Measurements from ENCODE around the gene TIMMDC1. TPM values are rescaled to one million over a fixed set of nuclear protein-coding genes. Genes with fewer than 3 reads are reported as not detected.
"Not testable (repeated sequence)": the region's sequence is repeated elsewhere in the genome, so short reads cannot be mapped to it uniquely, and the experiment has no call there.

The TIMMDC1 gene
- polyA plus RNA-seq, 5 donors: 89.7 to 103 (median 95.0) TPM

DNA sequence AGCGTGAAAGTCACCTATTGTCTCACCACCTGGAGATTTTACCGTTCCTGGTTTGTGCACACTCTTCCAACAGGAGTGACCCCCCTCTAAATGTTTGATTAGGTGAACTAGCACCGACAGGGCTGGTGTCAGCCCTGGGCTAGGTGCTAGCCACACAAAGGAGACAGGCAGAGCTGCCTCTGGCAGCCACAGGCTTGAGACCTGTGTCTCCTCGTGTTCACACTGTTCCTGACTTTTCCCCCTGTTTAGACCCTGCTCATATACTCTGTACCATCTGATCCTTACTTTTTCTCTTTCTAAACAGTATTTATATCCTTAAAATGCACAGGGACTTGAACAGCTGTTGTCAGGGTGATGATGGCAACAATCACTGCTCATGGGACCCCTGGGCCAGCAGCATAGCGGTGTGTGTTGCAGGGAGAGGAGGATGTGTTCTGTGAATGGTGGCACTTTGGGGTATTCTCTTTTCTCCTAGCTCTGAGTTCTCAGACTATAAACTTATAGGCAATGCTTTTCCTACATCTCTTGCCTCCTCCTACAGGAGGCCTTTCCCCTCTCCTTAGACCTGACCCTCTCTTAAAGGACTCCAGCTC, 55.6 kb downstream of the TIMMDC1 start:
- DNase-seq: no peak

DNA sequence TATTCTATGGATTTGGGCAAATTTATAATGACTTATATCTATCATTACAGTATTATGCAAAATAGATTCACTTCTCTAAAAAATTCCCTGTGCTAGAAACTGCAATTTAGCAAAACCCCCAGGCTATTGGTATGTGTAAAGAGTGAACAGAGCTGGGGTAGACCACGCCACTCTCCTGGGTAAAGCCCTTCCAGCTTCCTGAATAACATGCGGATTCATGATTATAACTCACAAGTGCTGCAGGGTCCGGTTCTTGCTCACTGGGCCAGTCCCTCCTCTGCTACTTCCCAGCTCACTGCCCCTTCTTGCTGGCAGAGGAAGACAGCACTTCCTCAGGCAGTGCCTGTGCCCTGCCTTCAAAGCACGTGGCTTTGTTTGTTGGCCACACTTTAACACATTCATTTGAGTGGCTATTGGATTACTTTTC, 57.0 kb downstream of the TIMMDC1 start:
- DNase-seq: no peak

DNA sequence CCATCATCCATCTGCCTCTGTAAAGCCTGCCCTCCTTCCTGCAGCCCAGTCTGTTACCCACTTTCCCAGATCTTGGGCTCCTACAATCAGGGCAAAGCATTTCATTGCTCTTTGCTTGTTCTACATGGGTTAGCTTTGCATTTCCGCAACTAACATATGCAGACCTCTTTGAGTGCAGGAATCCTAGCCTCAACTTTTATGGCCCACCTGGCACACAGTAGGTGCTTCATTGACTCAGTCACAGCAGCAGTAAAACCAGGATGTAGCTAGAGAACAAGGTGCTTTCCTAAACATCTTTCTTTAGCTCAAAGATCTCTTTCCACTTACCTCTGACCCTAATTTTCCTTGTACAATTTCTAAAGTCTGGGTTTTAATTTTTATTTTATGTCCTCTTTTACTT, 57.6 kb downstream of the TIMMDC1 start:
- no peak for DNase-seq

DNA sequence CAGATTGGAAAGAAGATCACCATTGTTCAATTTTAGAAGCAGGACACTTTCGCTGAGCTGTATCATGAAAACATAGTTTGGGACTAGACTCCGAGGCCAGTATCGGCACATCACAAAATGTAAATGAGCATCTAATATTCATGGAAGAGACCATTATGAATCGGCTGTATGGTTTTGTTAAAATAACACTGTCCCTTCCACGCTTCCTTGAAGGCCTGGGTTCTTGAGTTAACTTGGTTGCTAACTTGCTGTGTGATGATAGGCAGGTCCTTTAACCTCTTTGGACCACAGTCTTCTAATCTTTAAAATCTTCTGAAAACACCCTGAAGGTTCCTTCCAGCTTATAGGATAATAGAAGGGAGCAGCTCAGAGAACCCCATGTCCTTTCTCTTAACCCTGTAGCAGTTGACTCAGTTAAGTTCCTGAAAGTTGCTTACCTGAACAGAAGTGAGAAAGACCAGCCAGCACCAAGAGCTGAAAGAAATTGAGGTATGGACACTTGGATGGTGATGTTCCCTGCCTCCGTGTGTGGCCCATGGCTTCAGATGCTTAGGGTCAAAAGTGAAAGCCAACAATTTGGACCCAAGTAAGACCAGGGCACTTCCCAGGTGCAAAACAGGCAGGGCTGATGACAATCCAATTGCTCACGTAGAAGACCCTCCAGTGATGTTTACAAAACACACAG, 59.0 kb downstream of the TIMMDC1 start:
- no peak for DNase-seq

DNA sequence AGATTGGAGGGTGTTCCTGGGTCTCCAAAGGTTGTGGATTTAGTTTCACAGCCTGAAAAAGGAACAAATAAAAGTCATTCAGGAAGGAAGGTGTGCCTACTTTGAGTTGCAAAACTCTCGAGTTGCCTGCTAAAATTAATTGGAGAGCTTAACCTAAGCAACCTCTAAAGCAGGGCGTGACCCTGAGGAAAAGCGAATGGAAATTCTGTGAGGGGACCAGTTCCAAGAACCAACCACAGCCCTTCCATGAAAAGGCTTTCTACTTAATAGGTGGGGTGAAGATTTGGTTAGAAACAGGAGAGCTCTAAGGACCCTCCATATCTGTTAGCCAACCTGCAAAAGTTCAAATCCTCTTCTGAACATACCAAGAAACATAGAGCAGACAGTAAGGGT, 59.5 kb downstream of the TIMMDC1 start:
- no peak for DNase-seq

DNA sequence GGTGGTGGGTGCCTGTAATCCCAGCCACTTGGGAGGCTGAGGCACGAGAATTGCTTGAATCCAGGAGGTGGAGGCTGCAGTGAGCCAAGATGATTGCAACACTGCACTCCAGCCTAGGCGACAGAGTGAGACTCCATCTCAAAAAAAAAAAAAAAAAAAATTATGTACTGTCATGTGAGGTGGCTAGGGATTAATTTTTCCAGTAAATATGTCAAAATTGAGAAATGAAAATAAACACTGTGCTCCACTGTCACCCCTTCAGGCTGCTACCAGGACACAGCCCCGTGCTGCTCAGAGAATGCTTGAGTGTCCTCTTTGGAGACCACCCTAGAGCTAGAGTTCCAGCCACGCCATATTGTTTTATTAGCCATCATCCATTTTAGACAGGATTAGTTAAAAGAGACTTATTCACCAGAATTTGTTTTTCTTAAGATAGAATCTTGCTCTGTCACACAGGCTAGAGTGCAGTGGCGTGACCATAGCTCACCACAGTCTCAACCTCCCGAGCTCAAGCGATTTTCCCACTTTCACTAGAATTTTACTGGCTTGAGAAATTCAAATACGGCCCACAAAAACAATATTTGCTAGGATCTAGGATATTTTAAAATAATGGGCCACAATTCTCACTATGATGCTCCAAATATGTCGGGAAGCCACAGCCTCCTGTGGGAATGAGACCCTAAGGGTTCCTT, 60.4 kb downstream of the TIMMDC1 start:
- no peak for DNase-seq

DNA sequence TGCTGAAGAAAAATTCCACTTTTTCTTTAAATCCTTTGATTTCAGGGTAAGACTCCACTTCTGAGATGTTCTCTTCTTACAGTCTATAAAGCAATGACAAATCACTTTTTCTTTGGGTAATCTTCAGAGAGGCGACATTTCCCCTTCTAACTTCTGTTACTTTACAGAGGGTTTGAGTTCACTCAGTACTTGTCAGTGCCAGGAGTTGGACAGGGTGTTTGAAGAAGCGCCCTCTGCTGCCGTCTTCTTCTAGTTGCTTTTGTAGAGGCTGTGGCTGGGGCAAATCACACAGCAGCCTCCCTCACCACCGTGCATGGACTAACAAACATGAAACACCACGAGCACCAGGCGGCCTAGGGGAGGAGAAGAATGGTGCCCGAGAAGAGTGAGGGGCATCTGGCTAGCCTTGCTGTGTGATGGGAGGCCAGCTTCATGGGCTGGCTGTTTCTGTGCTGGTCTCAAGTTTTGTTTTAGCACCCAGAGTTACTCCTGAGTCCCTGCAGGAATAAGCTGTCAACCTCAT, 61.2 kb downstream of the TIMMDC1 start, which contains the start of gene CD80:
Gene CD80 (minus strand): TSS at position 174 of the 523 bp plus-strand sequence. CDS start 1,886 bp downstream, outside the sequence.
- peak; percentile 9 to 17 for DNase-seq

DNA sequence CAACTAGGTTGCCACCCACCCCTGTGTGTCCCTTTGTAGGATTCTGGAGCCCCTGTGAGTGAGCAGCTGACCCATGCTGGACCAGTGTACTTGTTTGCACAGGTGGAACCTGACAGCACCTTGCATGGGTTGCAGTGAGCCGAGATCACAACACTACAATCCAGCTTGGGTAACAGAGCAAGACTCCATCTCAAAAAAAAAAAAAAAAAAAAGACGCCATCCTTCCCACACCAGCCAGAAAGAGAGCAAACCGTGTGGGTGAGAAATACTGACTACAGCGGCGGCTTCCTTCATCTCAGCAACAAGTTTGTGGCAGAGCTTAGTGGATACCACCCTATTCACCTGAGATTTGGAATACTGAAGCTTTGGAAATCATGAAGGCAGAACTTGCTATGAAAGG, 61.8 kb downstream of the TIMMDC1 start:
- no peak for DNase-seq

DNA sequence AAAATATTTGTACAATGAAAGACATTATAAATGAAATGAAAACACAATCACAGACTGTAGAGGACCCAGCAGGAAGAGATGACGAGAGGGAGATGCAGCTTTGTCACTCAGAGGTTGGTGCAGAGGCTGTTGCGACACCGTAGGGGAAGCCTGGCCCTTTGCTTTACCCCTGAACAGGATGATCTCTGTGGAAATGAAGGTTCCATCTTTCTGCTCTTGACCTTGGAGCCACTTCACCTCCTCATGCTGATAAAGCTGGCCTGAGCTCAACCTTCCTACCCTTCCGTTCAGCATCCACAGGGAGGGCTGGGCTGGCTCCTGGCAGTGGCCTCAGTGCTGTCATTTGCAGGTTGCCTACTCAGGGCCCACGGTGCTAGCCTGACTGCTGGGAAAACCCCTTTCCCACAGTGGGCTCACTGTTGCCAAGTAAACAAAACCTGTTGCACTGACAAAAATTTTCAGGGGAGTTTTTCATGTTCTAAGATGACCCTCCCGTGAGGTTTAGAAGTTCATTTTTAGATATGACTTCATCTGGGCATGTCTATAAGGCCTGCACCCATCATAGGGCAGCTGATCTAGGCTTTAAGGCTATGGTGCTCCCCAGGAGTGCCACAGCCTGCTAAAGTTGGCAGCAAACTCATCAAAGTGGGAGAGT, 64.1 kb downstream of the TIMMDC1 start:
- no peak for DNase-seq

DNA sequence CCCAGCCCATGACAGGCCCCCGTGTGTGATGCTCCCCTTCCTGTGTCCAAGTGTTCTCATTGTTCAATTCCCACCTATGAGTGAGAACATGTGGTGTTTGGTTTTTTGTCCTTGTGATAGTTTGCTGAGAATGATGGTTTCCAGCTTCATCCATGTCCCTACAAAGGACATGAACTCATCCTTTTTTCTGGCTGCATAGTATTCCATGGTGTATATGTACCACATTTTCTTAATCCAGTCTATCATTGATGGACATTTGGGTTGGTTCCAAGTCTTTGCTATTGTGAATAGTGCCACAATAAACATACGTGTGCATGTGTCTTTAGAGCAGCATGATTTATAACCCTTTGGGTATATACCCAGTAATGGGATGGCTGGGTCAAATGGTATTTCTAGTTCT, 65.0 kb downstream of the TIMMDC1 start:
- DNase-seq: not testable (repeated sequence)

DNA sequence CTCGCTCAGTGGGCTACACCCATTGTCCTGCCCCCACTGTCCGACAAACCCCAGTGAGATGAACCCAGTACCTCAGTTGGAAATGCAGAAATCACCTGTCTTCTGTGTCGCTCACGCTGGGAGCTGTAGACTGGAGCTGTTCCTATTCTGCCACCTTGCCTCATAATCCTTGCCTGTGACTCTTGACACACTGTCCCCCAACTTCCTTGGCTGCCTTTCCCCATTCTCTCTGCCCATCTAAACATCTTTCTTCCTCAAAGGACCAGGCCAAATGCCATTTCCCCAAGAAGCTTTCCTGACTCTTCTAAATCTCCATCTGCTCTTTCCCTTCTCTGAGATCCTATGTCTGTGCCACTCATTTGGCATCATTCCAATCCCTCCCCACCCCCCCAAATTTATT, 70.8 kb downstream of the TIMMDC1 start:
- no peak for DNase-seq

DNA sequence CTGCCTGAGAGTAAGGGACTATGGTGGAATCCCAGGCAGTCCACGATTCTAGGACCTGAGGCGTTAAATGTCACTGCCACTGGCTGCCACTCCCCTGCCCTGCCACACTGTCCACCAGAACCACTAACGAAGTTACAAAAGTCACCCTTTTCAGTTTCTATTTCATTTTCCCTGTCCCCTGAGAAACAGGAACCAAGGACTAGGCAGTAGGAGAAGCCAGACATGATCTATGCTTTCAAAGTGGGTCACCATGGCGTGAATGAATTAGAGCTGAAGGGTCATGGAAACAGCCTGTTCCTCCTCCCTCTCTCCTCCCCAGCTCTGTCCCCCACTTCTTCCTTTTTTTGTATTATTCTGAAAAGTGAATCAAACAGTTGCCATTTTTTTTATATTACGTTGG, 71.9 kb downstream of the TIMMDC1 start:
- DNase-seq: no peak

DNA sequence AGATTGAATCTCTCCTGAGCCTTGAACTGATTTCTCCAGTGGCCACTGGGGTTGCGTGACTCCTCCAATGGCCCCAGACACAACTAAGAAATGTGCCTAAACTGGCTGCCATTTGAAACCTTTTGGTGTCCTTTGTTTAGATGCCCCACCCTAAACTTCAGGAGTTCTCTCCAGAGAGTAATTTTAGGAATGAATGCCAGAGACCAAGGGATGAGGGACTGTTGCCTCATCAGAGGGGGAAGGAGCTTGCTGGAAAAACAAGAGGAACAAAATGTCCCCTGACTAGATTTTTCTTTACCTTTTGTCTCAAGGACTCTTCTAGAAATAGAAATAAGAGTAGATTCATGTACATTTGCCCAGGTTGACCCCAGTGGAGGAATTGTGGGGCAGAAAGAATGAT, 72.9 kb downstream of the TIMMDC1 start:
- DNase-seq: no peak

DNA sequence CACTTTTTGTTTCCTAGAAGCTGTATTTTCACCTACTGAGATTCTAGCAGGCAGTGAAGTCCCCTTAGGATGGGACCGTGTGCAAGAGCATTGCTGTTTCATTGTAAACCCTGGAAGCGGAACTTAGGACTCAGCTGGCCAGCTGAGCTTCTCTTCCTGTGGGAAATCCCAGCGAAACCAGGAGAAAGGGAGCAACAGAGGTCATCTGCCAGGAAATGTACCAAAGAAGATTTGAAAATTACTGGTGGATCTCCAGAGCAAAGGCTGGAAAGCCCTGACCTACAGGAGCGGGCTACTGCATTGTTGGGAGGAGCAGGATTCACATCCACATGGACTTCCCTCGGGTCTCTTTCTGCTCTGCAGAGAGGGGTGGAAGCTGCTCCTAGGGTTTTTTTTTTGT, 73.3 kb downstream of the TIMMDC1 start:
- no peak for DNase-seq

Other genes starting within 250 kb of the TIMMDC1 start
- 10 to 100 TPM; 29.0 to 42.9 (median 32.8) TPM for gene ARHGAP31, start 204.2 kb upstream of the TIMMDC1 start, polyA plus RNA-seq (ENCODE audit: insufficient read depth in 1 of 5, insufficient read length in 5 of 5, low replicate concordance in 1 of 5)
- gene TMEM39A, start 34.9 kb upstream of the TIMMDC1 start, polyA plus RNA-seq (ENCODE audit: insufficient read depth in 1 of 5, insufficient read length in 5 of 5, low replicate concordance in 1 of 5): 10 to 100 TPM; 65.1 to 78.5 (median 71.4) TPM
- gene POGLUT1, start 29.6 kb upstream of the TIMMDC1 start, polyA plus RNA-seq (ENCODE audit: insufficient read depth in 1 of 5, insufficient read length in 5 of 5, low replicate concordance in 1 of 5): 10 to 100 TPM; 24.3 to 34.1 (median 28.9) TPM
- 1 to 10 TPM; 1.8 to 3.6 (median 2.9) TPM for gene CD80, start 61.1 kb downstream of the TIMMDC1 start, polyA plus RNA-seq (ENCODE audit: insufficient read depth in 1 of 5, insufficient read length in 5 of 5, low replicate concordance in 1 of 5)
- 10 to 100 TPM in 4 of 5 donors, 1 to 10 TPM in 1; 9.4 to 13.8 (median 11.6) TPM for gene ADPRH, start 80.9 kb downstream of the TIMMDC1 start, polyA plus RNA-seq (ENCODE audit: insufficient read depth in 1 of 5, insufficient read length in 5 of 5, low replicate concordance in 1 of 5)
- 1 to 10 TPM in 2 of 5 donors, under 1 TPM in 3; 0.60 to 1.4 (median 0.91) TPM for gene PLA1A, start 99.3 kb downstream of the TIMMDC1 start, polyA plus RNA-seq (ENCODE audit: insufficient read depth in 1 of 5, insufficient read length in 5 of 5, low replicate concordance in 1 of 5)
- gene POPDC2, start 162.0 kb downstream of the TIMMDC1 start, polyA plus RNA-seq (ENCODE audit: insufficient read depth in 1 of 5, insufficient read length in 5 of 5, low replicate concordance in 1 of 5): 1 to 10 TPM; 2.8 to 5.0 (median 4.7) TPM
- 10 to 100 TPM; 29.5 to 40.3 (median 31.7) TPM for gene COX17, start 178.9 kb downstream of the TIMMDC1 start, polyA plus RNA-seq (ENCODE audit: insufficient read depth in 1 of 5, insufficient read length in 5 of 5, low replicate concordance in 1 of 5)
- 10 to 100 TPM in 2 of 5 donors, 1 to 10 TPM in 3; 6.0 to 12.0 (median 8.1) TPM for gene CFAP91, start 204.5 kb downstream of the TIMMDC1 start, polyA plus RNA-seq (ENCODE audit: insufficient read depth in 1 of 5, insufficient read length in 5 of 5, low replicate concordance in 1 of 5)